Cardiac fibroblast (primary cell): ENCODE data around the gene WRAP53.

ENCODE experiments used
- DNase-seq, 2 donors: peaks; one replicate each; pipeline versions ENCODE4 v3.0.0 to v3.0.0-alpha.2; 2010; ENCODE audit warnings: low read depth in 2 of 2
- H3K4me3 ChIP-seq, 2 donors: replicated peaks in 1 of 2; 1 replicate in 1 of 2; 2 replicates in 1 of 2; pipeline ENCODE4 v1.5.1; 2011; ENCODE audit warnings: low read depth in 2 of 2, low read length in 2 of 2, mild to moderate bottlenecking in 2 of 2, moderate library complexity in 1 of 2
- TF ChIP-seq, protein P1 (sequence below): IDR thresholded peaks from one replicate; pipeline ENCODE4 v1.5.1; 2011; ENCODE audit warnings: low read depth, mild to moderate bottlenecking, low read length, inconsistent platforms

The WRAP53 gene

DNA sequence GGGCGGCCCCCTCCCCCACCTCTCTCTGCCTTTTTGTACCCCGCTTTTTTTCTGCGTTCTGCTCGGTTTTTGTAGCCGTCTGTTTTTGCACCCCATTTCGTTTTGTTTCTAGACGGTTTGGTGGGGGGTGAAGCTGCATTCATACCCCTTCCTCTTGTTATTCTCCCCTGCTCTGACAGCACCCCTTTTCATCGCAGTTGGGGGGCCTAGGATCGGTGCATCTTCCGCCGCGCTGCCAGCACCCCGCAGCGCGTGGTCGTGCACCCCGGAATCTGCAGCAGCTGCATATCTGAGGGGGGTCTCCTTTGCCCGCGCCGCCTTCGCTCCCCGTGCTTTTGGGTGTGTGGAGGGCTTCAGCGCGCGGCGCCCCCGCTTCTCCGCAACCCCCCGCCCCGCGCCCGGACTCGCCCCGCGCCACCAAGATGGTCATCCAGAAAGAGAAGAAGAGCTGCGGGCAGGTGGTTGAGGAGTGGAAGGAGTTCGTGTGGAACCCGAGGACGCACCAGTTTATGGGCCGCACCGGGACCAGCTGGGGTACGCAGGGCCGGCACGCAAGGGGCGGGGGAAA lies 37.1 kb upstream of the WRAP53 start:
- no peak for DNase-seq
- TF ChIP-seq, protein P1, sequence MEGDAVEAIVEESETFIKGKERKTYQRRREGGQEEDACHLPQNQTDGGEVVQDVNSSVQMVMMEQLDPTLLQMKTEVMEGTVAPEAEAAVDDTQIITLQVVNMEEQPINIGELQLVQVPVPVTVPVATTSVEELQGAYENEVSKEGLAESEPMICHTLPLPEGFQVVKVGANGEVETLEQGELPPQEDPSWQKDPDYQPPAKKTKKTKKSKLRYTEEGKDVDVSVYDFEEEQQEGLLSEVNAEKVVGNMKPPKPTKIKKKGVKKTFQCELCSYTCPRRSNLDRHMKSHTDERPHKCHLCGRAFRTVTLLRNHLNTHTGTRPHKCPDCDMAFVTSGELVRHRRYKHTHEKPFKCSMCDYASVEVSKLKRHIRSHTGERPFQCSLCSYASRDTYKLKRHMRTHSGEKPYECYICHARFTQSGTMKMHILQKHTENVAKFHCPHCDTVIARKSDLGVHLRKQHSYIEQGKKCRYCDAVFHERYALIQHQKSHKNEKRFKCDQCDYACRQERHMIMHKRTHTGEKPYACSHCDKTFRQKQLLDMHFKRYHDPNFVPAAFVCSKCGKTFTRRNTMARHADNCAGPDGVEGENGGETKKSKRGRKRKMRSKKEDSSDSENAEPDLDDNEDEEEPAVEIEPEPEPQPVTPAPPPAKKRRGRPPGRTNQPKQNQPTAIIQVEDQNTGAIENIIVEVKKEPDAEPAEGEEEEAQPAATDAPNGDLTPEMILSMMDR = no peak
- H3K4me3 ChIP-seq = peak overlapping the region; percentile 32

DNA sequence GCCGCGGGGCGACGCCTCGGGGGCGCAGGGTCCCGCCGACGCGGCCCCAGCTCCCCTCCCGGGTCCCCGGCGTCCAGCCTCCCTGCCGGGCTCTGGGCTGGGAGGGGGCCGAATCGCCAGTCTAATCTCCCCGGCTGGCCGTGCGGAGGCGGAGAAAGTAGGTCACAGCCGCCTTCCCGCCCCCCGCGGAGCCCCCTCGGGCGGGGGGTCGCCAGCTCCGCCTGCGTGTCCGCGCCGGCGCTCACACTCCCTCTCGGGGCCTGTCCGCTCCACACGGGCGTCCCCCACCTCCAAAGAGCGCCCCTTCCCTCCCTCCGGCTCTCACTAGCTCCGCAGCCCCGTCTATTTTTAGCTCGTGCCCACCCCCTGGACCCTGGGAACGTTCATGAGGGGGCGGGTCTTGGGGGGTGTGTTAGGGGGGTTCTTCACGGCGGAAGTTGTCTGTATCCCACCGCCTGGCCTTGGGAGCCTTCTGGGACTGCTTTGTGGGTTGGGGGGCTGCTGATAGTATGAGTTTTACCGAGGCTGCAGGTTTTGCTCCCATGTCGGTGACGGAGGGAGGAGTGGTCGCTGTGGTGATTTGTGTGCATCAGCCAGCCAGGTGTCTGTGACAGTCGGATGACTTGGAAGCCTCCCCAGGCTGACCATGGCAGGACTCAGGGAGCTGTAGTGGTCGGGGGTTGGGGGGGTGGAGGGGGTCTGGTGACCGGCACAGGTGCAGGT lies 36.5 kb upstream of the WRAP53 start:
- TF ChIP-seq, protein P1 = no peak
- DNase-seq = no peak
- H3K4me3 ChIP-seq = no peak overlapping the region

DNA sequence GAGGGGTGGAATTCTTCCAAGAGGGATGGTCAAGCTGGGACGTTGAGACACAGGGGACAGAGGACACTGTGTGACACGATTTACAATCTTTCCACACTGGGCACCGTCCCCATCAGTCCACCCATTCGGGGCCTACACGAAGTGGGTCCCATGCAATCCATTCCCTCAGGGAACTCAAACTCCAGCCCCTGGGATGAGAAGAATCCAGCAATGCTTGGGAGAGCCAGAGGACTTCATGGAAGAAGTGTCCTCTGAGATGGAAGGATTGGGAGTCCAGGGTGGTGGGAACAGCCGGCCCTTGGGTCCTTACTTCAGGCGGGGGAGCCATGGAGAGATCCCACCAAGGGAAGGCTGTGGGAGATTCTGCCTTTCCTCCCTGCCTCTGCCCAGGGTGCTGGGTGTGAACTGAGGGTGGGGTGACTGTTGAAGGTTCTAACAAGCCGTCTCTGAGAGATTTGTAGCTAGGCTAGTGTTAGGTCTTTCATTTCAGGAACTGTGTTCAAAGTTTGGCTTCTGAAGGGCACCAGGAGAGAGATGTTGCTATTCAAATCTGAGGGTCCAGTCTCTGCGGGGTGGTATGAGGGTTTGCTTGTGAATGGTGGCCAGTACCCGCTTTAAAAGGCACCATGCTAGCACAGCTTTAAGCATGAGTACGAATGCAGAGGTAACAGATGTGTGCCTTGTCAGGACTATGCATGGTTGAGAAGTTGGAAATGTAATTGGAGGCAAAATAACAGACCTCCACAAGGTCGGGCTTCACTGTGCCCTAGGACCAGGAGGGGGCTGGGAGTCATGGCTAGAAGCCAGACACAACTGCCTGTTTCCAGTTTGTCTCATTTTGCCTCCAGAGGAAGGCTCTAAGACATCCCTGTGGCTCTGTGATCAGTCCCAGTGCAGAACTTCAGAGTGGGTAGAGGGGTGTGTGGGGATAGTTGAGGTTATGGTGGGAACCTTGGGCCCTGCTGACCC lies 35.6 kb upstream of the WRAP53 start:
- H3K4me3 ChIP-seq = no peak overlapping the region
- TF ChIP-seq, protein P1 = no peak
- no peak for DNase-seq

DNA sequence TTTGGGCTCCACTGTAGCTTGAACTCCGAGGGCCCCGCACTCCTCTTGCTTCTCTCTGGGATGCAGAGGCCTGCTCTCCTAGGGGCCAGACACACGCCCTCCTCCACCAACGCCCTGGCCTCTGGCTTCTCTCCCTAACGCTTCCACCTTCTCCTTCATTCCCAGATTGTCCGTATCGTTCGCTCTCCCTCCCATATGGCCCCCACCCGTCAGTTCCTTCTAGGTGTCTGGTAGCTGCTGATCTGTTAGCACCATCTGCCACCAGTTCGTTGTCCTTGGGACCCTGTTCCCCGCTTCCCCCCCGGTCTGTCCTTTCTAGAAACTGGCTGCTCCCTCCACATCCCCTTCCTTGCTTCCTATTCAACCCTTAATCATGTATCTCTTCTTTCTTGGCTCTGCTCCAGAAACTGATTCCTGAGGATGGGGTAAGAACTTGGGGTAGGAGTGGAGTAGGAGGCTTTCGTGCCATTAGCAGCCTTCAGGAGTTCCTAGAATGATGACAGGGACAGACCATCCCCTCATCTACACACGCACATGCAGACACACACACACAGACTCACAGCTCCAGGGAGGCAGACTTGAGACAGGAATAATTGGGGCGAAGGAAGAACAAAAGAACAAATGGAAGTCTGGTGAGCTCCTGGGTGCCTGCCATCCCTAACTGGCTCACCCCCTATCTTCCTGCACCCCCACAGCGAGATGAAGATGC lies 33.3 kb upstream of the WRAP53 start:
- TF ChIP-seq, protein P1 = no peak
- peak; percentile 42 to 52 for DNase-seq
- no peak overlapping the region for H3K4me3 ChIP-seq

DNA sequence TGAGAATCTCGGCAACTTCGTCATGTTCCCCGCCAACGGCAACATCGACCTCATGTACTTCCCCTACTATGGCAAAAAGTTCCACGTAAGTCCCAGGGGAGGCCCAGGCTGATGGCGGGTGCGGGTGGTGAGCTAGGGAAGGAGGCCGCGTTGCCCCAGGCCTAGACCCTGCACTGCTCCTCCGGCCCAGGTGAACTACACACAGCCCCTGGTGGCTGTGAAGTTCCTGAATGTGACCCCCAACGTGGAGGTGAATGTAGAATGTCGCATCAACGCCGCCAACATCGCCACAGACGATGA lies 32.8 kb upstream of the WRAP53 start:
- DNase-seq = no peak
- no peak overlapping the region for H3K4me3 ChIP-seq
- TF ChIP-seq, protein P1 = no peak

DNA sequence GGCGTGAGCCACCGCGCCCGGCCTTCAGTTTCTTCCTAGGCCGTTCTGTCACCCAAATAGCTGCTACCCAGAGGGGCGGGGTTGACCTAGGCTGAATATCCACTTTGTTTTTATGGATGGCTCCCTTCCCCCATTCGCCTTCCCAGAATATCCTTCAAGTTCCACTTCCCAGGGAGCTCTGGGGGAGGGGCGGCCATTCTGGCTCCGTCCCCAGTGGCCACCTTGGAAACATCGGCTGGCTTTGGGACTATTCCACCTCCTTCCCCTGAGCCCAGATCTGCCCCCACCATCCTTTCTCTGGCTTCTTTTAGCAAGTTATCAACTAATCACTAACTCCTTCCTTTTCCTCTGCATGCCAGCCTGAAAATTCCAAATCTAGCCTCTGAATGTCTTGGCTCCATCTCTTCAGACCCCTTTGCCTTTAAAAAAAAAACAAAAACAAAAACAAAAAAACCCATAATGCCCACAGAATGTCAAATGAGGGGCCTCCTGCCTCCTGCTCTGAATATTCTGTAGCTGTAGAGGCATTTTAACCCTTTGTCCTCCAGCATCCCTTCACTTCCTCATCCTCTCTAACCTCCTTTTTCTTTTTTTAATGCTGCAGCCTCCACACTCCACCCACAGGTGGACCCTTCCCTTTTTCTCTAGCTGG lies 31.2 kb upstream of the WRAP53 start:
- peak in 1 of 2 donors; percentile 64 for DNase-seq
- TF ChIP-seq, protein P1 = no peak
- no peak overlapping the region for H3K4me3 ChIP-seq
